ENCODE measurements around the gene ZNRF2.

DNA sequence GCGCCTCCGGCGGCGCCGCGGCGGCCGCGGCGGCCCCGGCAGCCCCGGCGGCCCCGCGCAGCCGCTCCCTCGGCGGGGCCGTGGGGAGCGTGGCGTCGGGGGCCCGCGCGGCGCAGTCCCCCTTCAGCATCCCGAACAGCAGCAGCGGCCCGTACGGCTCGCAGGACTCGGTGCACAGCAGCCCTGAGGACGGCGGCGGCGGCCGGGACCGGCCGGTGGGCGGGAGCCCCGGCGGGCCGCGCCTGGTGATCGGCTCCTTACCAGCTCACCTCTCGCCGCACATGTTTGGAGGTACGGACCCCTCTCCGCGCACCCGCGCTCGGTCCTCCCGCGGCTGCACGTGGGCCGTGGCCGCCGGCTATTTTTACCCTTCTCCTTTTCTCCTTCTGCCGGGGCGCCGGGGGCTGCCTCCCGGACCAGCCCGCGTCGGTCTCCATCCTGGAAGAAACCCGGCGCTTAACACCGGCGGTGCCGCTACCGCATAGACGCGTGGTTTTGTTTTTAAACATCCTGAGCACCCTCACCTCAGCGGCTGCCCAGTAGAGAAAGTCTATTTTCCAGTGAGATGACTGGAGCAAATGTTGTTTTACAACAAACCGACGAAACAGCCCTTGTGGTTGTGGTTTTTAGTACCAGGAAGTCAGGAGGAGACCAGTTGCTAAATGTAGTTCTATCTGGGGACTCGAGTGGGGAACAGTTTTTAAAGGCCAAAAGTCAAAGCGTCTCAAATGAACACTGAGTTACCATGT lies 1.3 kb downstream of the ZNRF2 start:
- TF ChIP-seq, protein P1, sequence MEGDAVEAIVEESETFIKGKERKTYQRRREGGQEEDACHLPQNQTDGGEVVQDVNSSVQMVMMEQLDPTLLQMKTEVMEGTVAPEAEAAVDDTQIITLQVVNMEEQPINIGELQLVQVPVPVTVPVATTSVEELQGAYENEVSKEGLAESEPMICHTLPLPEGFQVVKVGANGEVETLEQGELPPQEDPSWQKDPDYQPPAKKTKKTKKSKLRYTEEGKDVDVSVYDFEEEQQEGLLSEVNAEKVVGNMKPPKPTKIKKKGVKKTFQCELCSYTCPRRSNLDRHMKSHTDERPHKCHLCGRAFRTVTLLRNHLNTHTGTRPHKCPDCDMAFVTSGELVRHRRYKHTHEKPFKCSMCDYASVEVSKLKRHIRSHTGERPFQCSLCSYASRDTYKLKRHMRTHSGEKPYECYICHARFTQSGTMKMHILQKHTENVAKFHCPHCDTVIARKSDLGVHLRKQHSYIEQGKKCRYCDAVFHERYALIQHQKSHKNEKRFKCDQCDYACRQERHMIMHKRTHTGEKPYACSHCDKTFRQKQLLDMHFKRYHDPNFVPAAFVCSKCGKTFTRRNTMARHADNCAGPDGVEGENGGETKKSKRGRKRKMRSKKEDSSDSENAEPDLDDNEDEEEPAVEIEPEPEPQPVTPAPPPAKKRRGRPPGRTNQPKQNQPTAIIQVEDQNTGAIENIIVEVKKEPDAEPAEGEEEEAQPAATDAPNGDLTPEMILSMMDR (conservative IDR thresholded peaks at IDR 0.05; ENCODE audit: low read depth, low read length) = no peak
- TF ChIP-seq RFX5 (IDR thresholded peaks at IDR 0.05; ENCODE audit: low read depth, low read length) (no peak), POLR2A (IDR thresholded peaks at IDR 0.05; ENCODE audit: low read depth, low read length) (no peak), MXI1 (IDR thresholded peaks at IDR 0.05; ENCODE audit: borderline replicate concordance, low read depth, low read length) (no peak), BHLHE40 (IDR thresholded peaks at IDR 0.05; ENCODE audit: low read depth, low read length) (no peak), CEBPB (IDR thresholded peaks at IDR 0.05; ENCODE audit: low read depth, low read length) (no peak), RAD21 (IDR thresholded peaks at IDR 0.05; ENCODE audit: low read length) (no peak), MAZ (IDR thresholded peaks at IDR 0.05; ENCODE audit: borderline replicate concordance, low read depth, low read length) (no peak), SMC3 (IDR thresholded peaks at IDR 0.05; ENCODE audit: low read depth, low read length) (no peak)
- TF ChIP-seq, protein P2, sequence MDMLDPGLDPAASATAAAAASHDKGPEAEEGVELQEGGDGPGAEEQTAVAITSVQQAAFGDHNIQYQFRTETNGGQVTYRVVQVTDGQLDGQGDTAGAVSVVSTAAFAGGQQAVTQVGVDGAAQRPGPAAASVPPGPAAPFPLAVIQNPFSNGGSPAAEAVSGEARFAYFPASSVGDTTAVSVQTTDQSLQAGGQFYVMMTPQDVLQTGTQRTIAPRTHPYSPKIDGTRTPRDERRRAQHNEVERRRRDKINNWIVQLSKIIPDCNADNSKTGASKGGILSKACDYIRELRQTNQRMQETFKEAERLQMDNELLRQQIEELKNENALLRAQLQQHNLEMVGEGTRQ (IDR thresholded peaks at IDR 0.05; ENCODE audit: low read depth, low read length) = no peak
- TF ChIP-seq, protein P3, sequence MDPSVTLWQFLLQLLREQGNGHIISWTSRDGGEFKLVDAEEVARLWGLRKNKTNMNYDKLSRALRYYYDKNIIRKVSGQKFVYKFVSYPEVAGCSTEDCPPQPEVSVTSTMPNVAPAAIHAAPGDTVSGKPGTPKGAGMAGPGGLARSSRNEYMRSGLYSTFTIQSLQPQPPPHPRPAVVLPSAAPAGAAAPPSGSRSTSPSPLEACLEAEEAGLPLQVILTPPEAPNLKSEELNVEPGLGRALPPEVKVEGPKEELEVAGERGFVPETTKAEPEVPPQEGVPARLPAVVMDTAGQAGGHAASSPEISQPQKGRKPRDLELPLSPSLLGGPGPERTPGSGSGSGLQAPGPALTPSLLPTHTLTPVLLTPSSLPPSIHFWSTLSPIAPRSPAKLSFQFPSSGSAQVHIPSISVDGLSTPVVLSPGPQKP (IDR thresholded peaks at IDR 0.05; ENCODE audit: borderline replicate concordance, low read depth, low read length) = no peak

Data from IMR-90 (cell line).